Stimulated activated CD4-positive, alpha-beta T cell treated with anti-CD3 and anti-CD28 coated beads, Interleukin-2, amount 100 ng/mL, for 48 hours (primary cell): ENCODE measurements around the gene GADL1.

Experiments used
- DNase-seq, 2 donors: peaks; one replicate each; pipeline ENCODE4 v3.0.0-alpha.2; 2020

GADL1 gene

GRCh38 chr3:30804984-30805383 is 89.5 kb downstream of the GADL1 start:
- no peak for DNase-seq

GRCh38 chr3:30795176-30795575 is 99.3 kb downstream of the GADL1 start:
- DNase-seq, result no peak

GRCh38 chr3:30793740-30794139 is 100.7 kb downstream of the GADL1 start:
- DNase-seq, result no peak

GRCh38 chr3:30790150-30790549 is 104.3 kb downstream of the GADL1 start:
- no peak for DNase-seq

- no peak for DNase-seq
Observed at GRCh38 chr3:30786365-30786764, 108.1 kb downstream of the GADL1 start.

- DNase-seq, result peak in 1 of 2 donors; percentile 10
Observed at GRCh38 chr3:30779686-30780287, 114.7 kb downstream of the GADL1 start.

GRCh38 chr3:30778933-30779332 is 115.5 kb downstream of the GADL1 start:
- DNase-seq, result no peak

GRCh38 chr3:30777426-30778113 is 116.9 kb downstream of the GADL1 start:
- no peak for DNase-seq

GRCh38 chr3:30776186-30776815 is 118.2 kb downstream of the GADL1 start:
- no peak for DNase-seq

- no peak for DNase-seq
Observed at GRCh38 chr3:30775040-30775439, 119.4 kb downstream of the GADL1 start.

- DNase-seq, result no peak
Observed at GRCh38 chr3:30774062-30774461, 120.4 kb downstream of the GADL1 start.

- DNase-seq, result no peak
Observed at GRCh38 chr3:30770387-30770786, 124.1 kb downstream of the GADL1 start.

- peak; percentile 68 to 74 for DNase-seq
Observed at GRCh38 chr3:30768703-30769550, 125.5 kb downstream of the GADL1 start.

- DNase-seq, result no peak
Observed at GRCh38 chr3:30768046-30768445, 126.4 kb downstream of the GADL1 start.

- DNase-seq, result no peak
Observed at GRCh38 chr3:30766522-30766921, 127.9 kb downstream of the GADL1 start.

GRCh38 chr3:30764891-30765290 is 129.6 kb downstream of the GADL1 start:
- no peak for DNase-seq

GRCh38 chr3:30764281-30764680 is 130.2 kb downstream of the GADL1 start:
- DNase-seq, result no peak

- no peak for DNase-seq
Observed at GRCh38 chr3:30761374-30761773, 133.1 kb downstream of the GADL1 start.

- no peak for DNase-seq
Observed at GRCh38 chr3:30760737-30761136, 133.7 kb downstream of the GADL1 start.

GRCh38 chr3:30760040-30760695 is 134.3 kb downstream of the GADL1 start:
- no peak for DNase-seq

- DNase-seq, result no peak
Observed at GRCh38 chr3:30756218-30756617, 138.2 kb downstream of the GADL1 start.

- DNase-seq, result no peak
Observed at GRCh38 chr3:30754426-30754825, 140.0 kb downstream of the GADL1 start.

GRCh38 chr3:30753766-30754165 is 140.7 kb downstream of the GADL1 start:
- no peak for DNase-seq
